Epithelial cell of proximal tubule (primary cell): Measurements from ENCODE around the gene LMO4. TPM values are rescaled to one million over a fixed set of nuclear protein-coding genes. Genes with fewer than 3 reads are reported as not detected.

Experiments
- DNase-seq: peaks from one replicate; pipeline ENCODE4 v3.0.0-alpha.2; 2011; ENCODE audit warnings: low read depth
- H3K4me3 ChIP-seq: 2 replicates; pipeline ENCODE4 v1.5.1; 2011; ENCODE audit warnings: low read depth, mild to moderate bottlenecking, low read length
- CTCF ChIP-seq: conservative IDR thresholded peaks from 2 replicates; pipeline ENCODE4 v1.5.1; 2012; ENCODE audit warnings: low read depth, mild to moderate bottlenecking, low read length
- total RNA-seq: library from RNA; depleted of rRNA; stranded (reverse); fragments of >200 nt; gene quantifications from 2 replicates; pipeline ENCODE4 v1.2.3, GENCODE V29; 2015

Gene LMO4
- total RNA-seq, 1 donor from 2014 or later, result 23.4 TPM

DNA sequence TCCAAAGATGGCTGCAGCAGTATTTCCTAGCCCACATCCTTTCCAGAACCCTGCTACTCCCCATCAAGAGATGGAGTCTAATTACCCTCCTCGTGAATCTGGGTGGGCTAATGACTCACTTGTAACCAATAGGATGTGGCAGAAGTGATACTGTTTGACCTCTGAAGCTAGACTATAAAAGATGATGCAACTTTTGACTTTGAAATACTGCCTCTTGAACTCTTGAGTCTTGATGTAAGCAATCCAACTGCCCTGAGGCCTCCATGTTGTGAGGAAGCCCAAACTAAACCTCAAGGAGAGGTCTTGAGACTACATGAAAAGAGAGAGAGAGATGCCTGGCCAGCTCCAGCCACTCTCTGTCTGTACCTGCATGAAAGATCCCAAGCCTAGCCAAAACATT lies 29.5 kb downstream of the LMO4 start:
- DNase-seq, result no peak
- TF ChIP-seq CTCF, result no peak
- H3K4me3 ChIP-seq, result no peak overlapping the region

GRCh38 chr1:87359586-87359985 lies 30.9 kb downstream of the LMO4 start:
- no peak overlapping the region for H3K4me3 ChIP-seq
- no peak for DNase-seq
- no peak for TF ChIP-seq CTCF

DNA sequence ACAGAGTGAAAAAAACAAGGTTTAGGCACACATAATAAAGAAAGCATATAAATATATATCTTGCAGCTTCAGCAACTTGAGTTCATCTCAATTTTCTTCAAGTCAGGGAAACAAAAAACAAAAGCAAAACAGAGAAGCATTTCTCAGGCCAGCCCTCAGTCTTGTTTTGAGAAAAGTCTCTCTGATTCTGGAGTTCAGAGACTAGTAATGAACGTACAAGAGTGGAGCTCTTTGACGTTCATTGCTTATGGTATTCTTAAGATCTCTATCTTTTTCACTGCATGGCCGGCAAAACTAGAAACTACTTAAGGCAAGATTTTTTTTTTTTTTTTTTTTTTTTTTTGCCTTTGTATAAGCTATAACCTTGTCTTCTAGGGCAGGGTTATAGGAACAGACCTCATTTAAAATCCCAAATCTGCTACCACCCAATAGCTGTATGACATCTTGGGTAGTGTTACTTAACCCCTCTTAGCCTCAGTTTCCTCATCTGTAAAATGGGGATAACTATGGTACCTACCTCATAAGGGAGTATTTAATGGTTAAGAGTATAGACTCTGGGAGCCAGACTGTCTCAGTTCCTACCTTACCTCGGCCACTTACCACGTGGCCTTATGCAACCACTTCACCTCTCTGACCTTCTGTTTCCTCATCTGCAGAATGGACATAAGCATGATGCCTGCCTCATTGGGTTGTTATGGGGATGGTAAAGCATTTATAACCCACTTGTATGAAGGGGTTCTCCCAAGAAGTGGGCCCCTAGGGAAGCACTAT lies 33.6 kb downstream of the LMO4 start:
- no peak overlapping the region for H3K4me3 ChIP-seq
- no peak for TF ChIP-seq CTCF

GRCh38 chr1:87362834-87363426 lies 34.2 kb downstream of the LMO4 start:
- DNase-seq, result no peak
- TF ChIP-seq CTCF, result no peak
- no peak overlapping the region for H3K4me3 ChIP-seq

More for the DNA sequence above, 33.6 kb downstream of the LMO4 start:
- no peak for DNase-seq

GRCh38 chr1:87367549-87367948 lies 38.9 kb downstream of the LMO4 start:
- TF ChIP-seq CTCF, result no peak

DNA sequence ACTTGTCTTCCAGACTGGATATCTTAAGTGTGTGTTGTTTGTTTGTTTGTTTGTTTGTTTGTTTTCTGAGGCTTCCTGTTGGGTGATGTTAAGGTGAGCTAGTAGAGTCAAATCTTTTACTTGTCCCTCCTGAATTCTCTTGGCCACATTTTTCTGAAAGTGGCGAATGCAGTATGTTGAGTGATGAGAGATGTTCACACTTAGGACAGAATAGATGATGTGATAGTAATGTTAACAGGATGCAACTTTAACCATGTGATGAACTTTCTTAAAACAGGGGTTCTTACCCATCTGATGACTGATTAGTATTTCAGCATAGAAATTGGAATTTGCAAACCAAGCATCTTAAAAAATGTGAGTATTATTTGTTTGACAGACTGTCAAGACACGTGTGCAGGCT lies 40.2 kb downstream of the LMO4 start:
- H3K4me3 ChIP-seq, result no peak overlapping the region
- DNase-seq, result no peak
- TF ChIP-seq CTCF, result no peak

More at GRCh38 chr1:87367549-87367948, 38.9 kb downstream of the LMO4 start:
- no peak for DNase-seq
- H3K4me3 ChIP-seq, result no peak overlapping the region
